G401 (cell line): ENCODE data around the gene NPFF. TPM values are rescaled to one million over a fixed set of nuclear protein-coding genes. Genes with fewer than 3 reads are reported as not detected.

Experiments
- DNase-seq: peaks from one replicate; pipeline ENCODE4 v3.0.0-alpha.2; 2015; ENCODE audit warnings: low spot score
- in situ Hi-C: cut with HindIII; loops from 2 replicates; pipeline ENCODE4 v1.10.0; 2016; ENCODE audit warnings: low sequenced_read_pairs, mixed read lengths
- total RNA-seq: library from RNA; depleted of rRNA; stranded (reverse); fragments of >200 nt; shearing (Covaris generic); gene quantifications from 2 replicates; pipeline ENCODE4 v1.2.3, GENCODE V29; 2014

NPFF gene
- total RNA-seq, 1 experiment from 2014 or later: not detected

- in situ Hi-C loops: no loop called here
- no peak for DNase-seq
Measured at GRCh38 chr12:53516758-53517455, 9.6 kb upstream of the NPFF start.

GRCh38 chr12:53515291-53515680 lies 8.0 kb upstream of the NPFF start:
- peak; percentile 99 for DNase-seq
- in situ Hi-C loops: no loop called here

- in situ Hi-C loops: loop anchor here (5.0 kb wide), 1 partner anchor 172 kb away; no protein-coding TSS in a partner anchor
- DNase-seq: peak; percentile 98
Measured at GRCh38 chr12:53514628-53515290, 7.5 kb upstream of the NPFF start.

- in situ Hi-C loops: loop anchor here (5.0 kb wide), 1 partner anchor 172 kb away; no protein-coding TSS in a partner anchor
- DNase-seq: no peak
Measured at GRCh38 chr12:53513712-53514410, 6.6 kb upstream of the NPFF start.

GRCh38 chr12:53510181-53510812 lies 3.0 kb upstream of the NPFF start:
- in situ Hi-C loops: loop anchor here (5.0 kb wide), 1 partner anchor 168 kb away; no protein-coding TSS in a partner anchor
- no peak for DNase-seq

- peak; percentile 94 for DNase-seq
- in situ Hi-C loops: no loop called here
Measured at GRCh38 chr12:53508534-53509170, 1.4 kb upstream of the NPFF start.

GRCh38 chr12:53507603-53507885 lies 260 bp upstream of the NPFF start:
- in situ Hi-C loops: no loop called here
- no peak for DNase-seq

GRCh38 chr12:53506450-53506785 lies 866 bp downstream of the NPFF start:
- in situ Hi-C loops: no loop called here

GRCh38 chr12:53505555-53506449 lies 1.5 kb downstream of the NPFF start:
- peak; percentile 55 for DNase-seq

More at GRCh38 chr12:53506450-53506785, 866 bp downstream of the NPFF start:
- DNase-seq: no peak

GRCh38 chr12:53505086-53505485 lies 2.2 kb downstream of the NPFF start:
- DNase-seq: peak; percentile 46
- in situ Hi-C loops: no loop called here

More at GRCh38 chr12:53505555-53506449, 1.5 kb downstream of the NPFF start:
- in situ Hi-C loops: no loop called here

GRCh38 chr12:53504004-53504920 lies 3.0 kb downstream of the NPFF start:
- DNase-seq: peak; percentile 52
- in situ Hi-C loops: no loop called here

GRCh38 chr12:53502983-53503728 lies 4.1 kb downstream of the NPFF start:
- DNase-seq: no peak
- in situ Hi-C loops: no loop called here

- no peak for DNase-seq
- in situ Hi-C loops: no loop called here
Measured at GRCh38 chr12:53502331-53502730, 5.0 kb downstream of the NPFF start.

- DNase-seq: no peak
- in situ Hi-C loops: no loop called here
Measured at GRCh38 chr12:53501615-53502181, 5.6 kb downstream of the NPFF start.

- peak; percentile 100 for DNase-seq
- in situ Hi-C loops: no loop called here
Measured at GRCh38 chr12:53500776-53501614, 6.3 kb downstream of the NPFF start, which contains the start of gene TARBP2. Gene TARBP2 (plus strand): TSS chr12:53501283. CDS start chr12:53501409, 126 bp downstream.
